IMR-90 (cell line): Measurements from ENCODE around the gene KCNJ4. TPM values are rescaled to one million over a fixed set of nuclear protein-coding genes. Genes with fewer than 3 reads are reported as not detected.

Experiments
- ATAC-seq: fragments of 200-7000 bp; cut with Tn5 transposase; 2 replicates; pipeline ENCODE4 v1.9.1; 2020; ENCODE audit warnings: low read depth, mild to moderate bottlenecking, moderate library complexity
- BruUV-seq: library from RNA; stranded (reverse); fragments of 400-500 nt; replicated peaks from 2 replicates; lab custom pipeline; 2021; lab: Mats Ljungman, UMichigan
- CTCF ChIA-PET: fragments of 300-600 bp; formaldehyde crosslinking; extraction: SDS; loops from one replicate; lab custom pipeline; 2021; ENCODE audit warnings: antibody characterized with exemption; lab: Yijun Ruan, JAX
- POLR2A ChIA-PET: fragments of 300-600 bp; sonication (Branson Sonifier 250); formaldehyde crosslinking; loops from one replicate; lab custom pipeline; 2022; ENCODE audit warnings: antibody characterized with exemption; ENCODE audit not compliant: unreplicated experiment; lab: Charles Lee
- DNase-seq: peaks from one replicate; pipeline ENCODE4 v3.0.0; 2013
- H2AFZ ChIP-seq: replicated peaks from 2 replicates; pipeline ENCODE3; 2013; ENCODE audit warnings: low read length, mild to moderate bottlenecking; ENCODE audit not compliant: poor library complexity
- H2AK5ac ChIP-seq: 2 replicates; pipeline ENCODE4 v1.6.1; 2013; ENCODE audit warnings: low read depth, low read length, inconsistent platforms
- H2AK9ac ChIP-seq: replicated peaks from 2 replicates; pipeline ENCODE3; 2013; ENCODE audit warnings: mild to moderate bottlenecking, low read depth, low read length, moderate library complexity; ENCODE audit not compliant: poor library complexity
- H2BK120ac ChIP-seq: 2 replicates; pipeline ENCODE4 v1.6.1; 2013; ENCODE audit warnings: low read depth, low read length, inconsistent platforms
- H2BK15ac ChIP-seq: 3 replicates; pipeline ENCODE4 v1.6.1; 2013; ENCODE audit warnings: low read depth, low read length, inconsistent platforms
- H2BK20ac ChIP-seq: 2 replicates; pipeline ENCODE4 v1.6.1; 2013; ENCODE audit warnings: low read depth, mild to moderate bottlenecking, inconsistent platforms, low read length, moderate library complexity
- H2BK5ac ChIP-seq: 2 replicates; pipeline ENCODE4 v1.6.1; 2013; ENCODE audit warnings: mild to moderate bottlenecking, low read depth, low read length, inconsistent platforms; ENCODE audit not compliant: poor library complexity, severe bottlenecking
- H3K14ac ChIP-seq: replicated peaks from 2 replicates; pipeline ENCODE4 v1.6.1; 2013; ENCODE audit warnings: low read depth, low read length, inconsistent platforms
- H3K18ac ChIP-seq: 2 replicates; pipeline ENCODE4 v1.6.1; 2013; ENCODE audit warnings: low read depth, low read length, control low read depth
- H3K23ac ChIP-seq: 2 replicates; pipeline ENCODE4 v1.6.1; 2013; ENCODE audit warnings: low read depth, low read length, inconsistent platforms
- H3K27ac ChIP-seq: 2 replicates; pipeline ENCODE4 v1.5.1; 2013; ENCODE audit warnings: mild to moderate bottlenecking, control low read depth, low read length; ENCODE audit not compliant: insufficient read depth
- H3K27me3 ChIP-seq: 2 replicates; pipeline ENCODE4 v1.6.1; 2013; ENCODE audit warnings: low read length; ENCODE audit not compliant: control insufficient read depth, insufficient read depth
- H3K36me3 ChIP-seq: 2 replicates; pipeline ENCODE4 v1.6.1; 2013; ENCODE audit warnings: low read length, mixed read lengths; ENCODE audit not compliant: control insufficient read depth, insufficient read depth
- H3K4ac ChIP-seq: 2 replicates; pipeline ENCODE4 v1.6.1; 2013; ENCODE audit warnings: low read depth, low read length, inconsistent platforms
- H3K4me1 ChIP-seq: 2 replicates; pipeline ENCODE4 v1.6.1; 2013; ENCODE audit warnings: low read length, mixed read lengths; ENCODE audit not compliant: control insufficient read depth, insufficient read depth
- H3K4me2 ChIP-seq: 2 replicates; pipeline ENCODE4 v1.6.1; 2013; ENCODE audit warnings: low read depth, mild to moderate bottlenecking, control low read depth, low read length, moderate library complexity
- H3K4me3 ChIP-seq: 2 replicates; pipeline ENCODE4 v1.5.1; 2013; ENCODE audit warnings: low read depth, mild to moderate bottlenecking, control low read depth, low read length, moderate library complexity; ENCODE audit not compliant: insufficient read depth
- H3K56ac ChIP-seq: 2 replicates; pipeline ENCODE4 v1.6.1; 2013; ENCODE audit warnings: low read length, inconsistent platforms; ENCODE audit not compliant: insufficient read depth; ENCODE audit errors: extremely low read depth
- H3K79me1 ChIP-seq, 2 experiments: 2 replicates each; pipeline ENCODE4 v1.6.1; 2013; ENCODE audit warnings: low read length in 2 of 2, inconsistent platforms in 1 of 2, low read depth in 1 of 2
- H3K9ac ChIP-seq: 2 replicates; pipeline ENCODE4 v1.6.1; 2013; ENCODE audit warnings: low read depth, low read length, control low read depth
- H3K9me1 ChIP-seq: 2 replicates; pipeline ENCODE4 v1.6.1; 2013; ENCODE audit warnings: low read length, inconsistent platforms; ENCODE audit not compliant: insufficient read depth
- H3K9me3 ChIP-seq: 2 replicates; pipeline ENCODE4 v1.6.1; 2013; ENCODE audit warnings: low read length; ENCODE audit not compliant: control insufficient read depth, insufficient read depth
- H4K20me1 ChIP-seq: 2 replicates; pipeline ENCODE4 v1.6.1; 2013; ENCODE audit warnings: low read length, inconsistent platforms; ENCODE audit not compliant: insufficient read depth
- H4K5ac ChIP-seq: 2 replicates; pipeline ENCODE4 v1.6.1; 2013; ENCODE audit warnings: mild to moderate bottlenecking, low read depth, low read length, control low read depth
- H4K8ac ChIP-seq, 2 experiments: 2 replicates each; pipeline ENCODE4 v1.6.1; 2013; ENCODE audit warnings: low read depth in 2 of 2, low read length in 2 of 2, control low read depth in 1 of 2, inconsistent platforms in 1 of 2
- H4K91ac ChIP-seq: 2 replicates; pipeline ENCODE4 v1.6.1; 2013; ENCODE audit warnings: low read depth, low read length, inconsistent platforms; ENCODE audit not compliant: insufficient read depth
- CHD1 ChIP-seq: IDR thresholded peaks from 2 replicates; pipeline ENCODE4 v1.6.1; 2012; ENCODE audit warnings: low read depth, low read length, improper control_type of control experiment
- MAFK ChIP-seq: IDR thresholded peaks from 2 replicates; pipeline ENCODE4 v1.6.1; 2012; ENCODE audit warnings: low read depth, low read length, improper control_type of control experiment
- MAZ ChIP-seq: IDR thresholded peaks from 2 replicates; pipeline ENCODE4 v1.6.1; 2012; ENCODE audit warnings: low read depth, mild to moderate bottlenecking, low read length, improper control_type of control experiment, moderate library complexity, borderline replicate concordance
- POLR2A ChIP-seq: IDR thresholded peaks from 2 replicates; pipeline ENCODE4 v1.6.1; 2012; ENCODE audit warnings: mild to moderate bottlenecking, low read depth, low read length
- RAD21 ChIP-seq: IDR thresholded peaks from 2 replicates; pipeline ENCODE4 v1.6.1; 2012; ENCODE audit warnings: low read length, improper control_type of control experiment
- RCOR1 ChIP-seq: IDR thresholded peaks from 2 replicates; pipeline ENCODE4 v1.6.1; 2012; ENCODE audit warnings: mild to moderate bottlenecking, low read length, improper control_type of control experiment; ENCODE audit not compliant: insufficient replicate concordance
- RFX5 ChIP-seq: IDR thresholded peaks from 2 replicates; pipeline ENCODE4 v1.8.0; 2012; ENCODE audit warnings: low read depth, mild to moderate bottlenecking, low read length, moderate library complexity
- WGBS, 2 experiments: methylation state at CpG; one replicate each; pipeline versions ENCODE4 v1.1.5 to v1.1.7; 2013; ENCODE audit warnings: missing lambda C conversion rate in 2 of 2; ENCODE audit not compliant: insufficient read length in 1 of 2; ENCODE audit errors: extremely low coverage in 2 of 2; 5-methylcytosine and 5-hydroxymethylcytosine counted together
- dilution Hi-C: fragments of 300-500 bp; cut with HindIII; formaldehyde crosslinking; loops from one replicate; pipeline ENCODE4 v1.14.3; 2018; ENCODE audit warnings: low sequenced_read_pairs; ENCODE audit not compliant: unreplicated experiment
- in situ Hi-C: fragments of 300-500 bp; cut with MboI; formaldehyde crosslinking; loops from 3 replicates; pipeline ENCODE4 v1.14.3; 2019; ENCODE audit warnings: low sequenced_read_pairs, inconsistent platforms, mixed read lengths
- intact Hi-C: fragments of 100-400 bp; cut with micrococcal nuclease; formaldehyde crosslinking; loops from 2 replicates; pipeline ENCODE4 v1.10.0; 2022
- polyA plus RNA-seq, 3 experiments: library from polyadenylated mRNA; depleted of rRNA; stranded (reverse); fragments of >200 nt; gene quantifications; 2 replicates each; pipeline ENCODE4 v1.2.3, GENCODE V29; 2012; ENCODE audit warnings: low replicate concordance in 1 of 3
- total RNA-seq: library from RNA; depleted of rRNA; stranded (reverse); fragments of >200 nt; gene quantifications from 2 replicates; pipeline ENCODE4 v1.2.3, GENCODE V29; 2012
- TF ChIP-seq, protein P1 (sequence below): fragments of 150-350 bp; IDR thresholded peaks from 2 replicates; pipeline ENCODE4 v1.6.1; 2017; ENCODE audit warnings: mild to moderate bottlenecking, antibody characterized with exemption, low read length, low read depth

The KCNJ4 gene
- total and polyA plus RNA-seq, 2 of the 4 experiments (the other 2 are of a cell fraction): not detected

DNA sequence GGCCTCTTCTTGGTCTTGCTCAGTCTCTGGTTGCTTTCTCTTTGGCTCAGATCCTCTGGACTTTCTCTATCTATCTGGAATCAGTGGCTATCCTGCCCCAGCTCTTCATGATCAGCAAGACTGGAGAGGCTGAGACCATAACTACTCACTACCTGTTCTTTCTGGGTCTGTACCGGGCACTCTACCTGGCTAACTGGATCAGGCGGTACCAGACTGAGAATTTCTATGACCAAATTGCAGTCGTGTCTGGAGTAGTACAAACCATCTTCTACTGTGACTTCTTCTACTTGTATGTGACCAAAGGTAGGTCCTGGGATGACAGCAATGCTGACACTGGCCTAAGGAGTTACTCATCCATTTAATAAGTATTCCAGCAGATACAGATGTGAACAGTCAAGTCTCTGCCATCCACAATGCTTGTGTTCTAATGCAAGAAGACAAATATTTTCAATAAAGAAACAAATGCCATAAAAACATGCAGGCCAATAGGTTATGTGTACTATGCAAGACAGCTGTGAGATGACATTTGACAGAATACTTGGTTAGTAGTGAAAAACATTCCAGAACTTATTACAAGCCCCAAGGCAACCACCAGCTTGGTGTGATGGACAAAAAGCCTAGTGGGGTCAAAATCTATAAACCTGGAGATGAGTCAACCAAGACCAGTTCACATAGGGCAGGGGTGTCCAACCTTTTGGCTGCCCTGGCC, 26.3 kb upstream of the KCNJ4 start (continued):
- no peak for TF ChIP-seq CHD1

DNA sequence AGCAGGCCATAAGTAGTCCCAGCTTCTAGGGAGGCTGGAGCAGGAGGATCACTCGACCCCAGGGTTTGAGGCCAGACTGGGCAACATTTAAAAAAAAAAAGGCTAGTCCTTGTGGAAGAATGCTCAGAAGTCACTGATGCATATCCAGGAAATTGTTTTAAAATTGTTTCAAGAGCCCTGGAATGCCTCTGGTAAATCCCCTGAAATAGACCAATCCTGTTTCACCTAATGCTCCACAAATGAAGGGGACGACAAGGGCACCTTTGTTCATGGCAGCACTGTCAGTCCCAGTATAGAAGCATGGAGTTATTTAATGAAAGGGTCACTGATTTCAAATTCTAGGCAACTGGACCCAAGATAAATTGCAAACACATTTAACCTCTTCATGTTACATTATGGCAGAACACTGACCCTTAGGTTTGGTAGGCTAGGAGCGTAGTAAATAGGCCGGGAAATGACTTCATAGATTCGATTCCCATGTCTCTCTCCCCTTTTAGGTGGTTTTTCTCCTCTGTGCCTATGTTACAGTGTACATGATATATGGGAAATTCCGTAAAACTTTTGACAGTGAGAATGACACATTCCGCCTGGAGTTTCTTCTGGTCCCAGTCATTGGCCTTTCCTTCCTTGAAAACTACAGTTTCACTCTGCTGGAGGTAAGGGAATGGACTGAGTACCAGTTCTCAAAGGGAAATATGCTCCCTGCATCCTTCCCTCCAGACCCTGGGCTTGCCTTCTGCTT, 24.3 kb upstream of the KCNJ4 start:
- Histone ChIP-seq H3K18ac (no peak overlapping the region), H3K4me2 (no peak overlapping the region), H4K8ac (peak overlapping the region in 1 of 2 experiments; percentile 26; a peak in 1 of 4 replicates), H2AK5ac (no peak overlapping the region), H3K14ac (no peak overlapping the region), H3K9me3 (no peaks in the 10 kb centered on the region), H2BK20ac (no peak overlapping the region), H4K20me1 (peaks cover 45% of the 10 kb centered on the region), H3K23ac (peak overlapping the region; percentile 65), H2AFZ (no peak overlapping the region), H3K56ac (no peak overlapping the region), H2BK120ac (no peak overlapping the region), H4K5ac (no peak overlapping the region), H3K4ac (no peak overlapping the region), H3K27me3 (no peaks in the 10 kb centered on the region), H2AK9ac (no peak overlapping the region), H3K36me3 (peaks cover 51% of the 10 kb centered on the region), H4K91ac (no peak overlapping the region), H3K9me1 (peaks cover 16% of the 10 kb centered on the region), H3K4me3 (no peak overlapping the region), H2BK15ac (no peak overlapping the region), H3K9ac (no peak overlapping the region), H3K27ac (no peak overlapping the region; the same call in 1 of the 2 replicates), H3K4me1 (peaks cover 11% of the 10 kb centered on the region), H3K79me1 (peaks cover 18 to 54% of the 10 kb centered on the region in 2 experiments), H2BK5ac (no peak overlapping the region)
- in situ Hi-C loops: no loop called here
- DNase-seq: no peak
- POLR2A ChIA-PET: no interaction called here
- ATAC-seq: no peak
- CTCF ChIA-PET: no interaction called here
- no TSS peak for BruUV-seq
- WGBS, 2 experiments: 100% methylated on average over 1 of the region's 7 CpGs; no CpG with 5 or more reads in 1 of the 2 experiments
- TF ChIP-seq MAFK (no peak), RAD21 (no peak), POLR2A (no peak), RCOR1 (no peak), RFX5 (no peak), MAZ (no peak), CHD1 (no peak)
- TF ChIP-seq, protein P1, sequence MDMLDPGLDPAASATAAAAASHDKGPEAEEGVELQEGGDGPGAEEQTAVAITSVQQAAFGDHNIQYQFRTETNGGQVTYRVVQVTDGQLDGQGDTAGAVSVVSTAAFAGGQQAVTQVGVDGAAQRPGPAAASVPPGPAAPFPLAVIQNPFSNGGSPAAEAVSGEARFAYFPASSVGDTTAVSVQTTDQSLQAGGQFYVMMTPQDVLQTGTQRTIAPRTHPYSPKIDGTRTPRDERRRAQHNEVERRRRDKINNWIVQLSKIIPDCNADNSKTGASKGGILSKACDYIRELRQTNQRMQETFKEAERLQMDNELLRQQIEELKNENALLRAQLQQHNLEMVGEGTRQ: no peak
- intact Hi-C loops: no loop called here
- dilution Hi-C loops: no loop called here
